ENCODE results near the gene ZNF385B.
"Not testable (repeated sequence)": the region's sequence is repeated elsewhere in the genome, so short reads cannot be mapped to it uniquely, and the experiment has no call there.

The ZNF385B gene

DNA sequence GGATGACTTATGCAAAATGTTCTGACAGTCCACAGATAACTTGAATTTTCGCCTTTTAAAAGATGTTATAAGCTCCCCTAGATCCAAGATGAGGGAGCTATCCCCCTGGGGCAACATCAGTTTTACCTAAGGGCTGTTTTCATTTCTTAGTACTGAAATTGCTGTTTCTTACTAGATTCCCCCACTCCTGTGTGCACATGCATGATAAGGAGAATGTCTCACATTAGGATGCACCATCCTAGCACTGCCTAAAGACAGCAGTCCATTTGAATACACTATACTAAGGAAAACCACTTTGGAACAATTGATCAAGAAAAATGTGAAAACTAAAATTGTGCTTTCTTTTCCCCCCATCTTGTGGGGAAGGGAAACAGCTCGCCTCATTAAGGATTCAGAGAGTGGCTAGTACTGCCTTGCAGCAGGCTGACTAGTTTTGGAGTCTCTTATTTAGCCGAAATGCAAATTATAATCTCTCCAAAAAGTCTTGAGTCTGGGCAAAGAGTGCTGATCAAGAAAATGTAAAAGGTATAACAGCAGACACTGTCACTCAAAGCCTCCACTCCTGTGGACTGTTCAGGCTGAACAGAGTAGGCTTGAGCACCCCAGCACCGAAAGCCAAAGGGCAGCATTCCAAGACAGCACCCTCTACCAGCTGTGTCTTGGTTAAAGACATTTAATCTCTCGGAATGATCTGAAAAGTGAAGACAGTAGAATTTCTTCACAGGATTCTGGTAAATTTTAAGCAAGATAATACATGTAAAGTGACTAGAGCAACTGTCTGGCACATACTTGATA is 65.0 kb downstream of the ZNF385B start:
- DNase-seq, result no peak

DNA sequence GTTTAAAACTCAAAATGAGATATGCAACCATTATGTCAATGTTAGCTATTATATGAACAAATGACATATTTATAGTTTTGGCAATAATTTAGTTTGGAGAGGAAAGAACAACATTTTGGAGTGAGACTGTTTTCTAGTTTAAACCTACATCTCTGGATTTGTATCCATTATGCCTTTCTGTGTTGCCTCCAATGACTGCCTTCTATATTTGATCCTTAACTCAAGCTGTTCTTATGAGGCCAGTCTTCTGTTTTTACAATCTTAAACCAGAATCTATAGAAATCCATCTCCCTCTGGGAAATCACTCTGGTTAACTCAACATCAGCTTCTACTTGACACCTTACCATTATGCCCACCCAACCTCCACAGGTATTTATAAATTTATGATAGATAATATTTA is 67.5 kb downstream of the ZNF385B start:
- no peak for DNase-seq

GRCh38 chr2:179793238-179793637 is 68.2 kb downstream of the ZNF385B start:
- DNase-seq, result no peak

DNA sequence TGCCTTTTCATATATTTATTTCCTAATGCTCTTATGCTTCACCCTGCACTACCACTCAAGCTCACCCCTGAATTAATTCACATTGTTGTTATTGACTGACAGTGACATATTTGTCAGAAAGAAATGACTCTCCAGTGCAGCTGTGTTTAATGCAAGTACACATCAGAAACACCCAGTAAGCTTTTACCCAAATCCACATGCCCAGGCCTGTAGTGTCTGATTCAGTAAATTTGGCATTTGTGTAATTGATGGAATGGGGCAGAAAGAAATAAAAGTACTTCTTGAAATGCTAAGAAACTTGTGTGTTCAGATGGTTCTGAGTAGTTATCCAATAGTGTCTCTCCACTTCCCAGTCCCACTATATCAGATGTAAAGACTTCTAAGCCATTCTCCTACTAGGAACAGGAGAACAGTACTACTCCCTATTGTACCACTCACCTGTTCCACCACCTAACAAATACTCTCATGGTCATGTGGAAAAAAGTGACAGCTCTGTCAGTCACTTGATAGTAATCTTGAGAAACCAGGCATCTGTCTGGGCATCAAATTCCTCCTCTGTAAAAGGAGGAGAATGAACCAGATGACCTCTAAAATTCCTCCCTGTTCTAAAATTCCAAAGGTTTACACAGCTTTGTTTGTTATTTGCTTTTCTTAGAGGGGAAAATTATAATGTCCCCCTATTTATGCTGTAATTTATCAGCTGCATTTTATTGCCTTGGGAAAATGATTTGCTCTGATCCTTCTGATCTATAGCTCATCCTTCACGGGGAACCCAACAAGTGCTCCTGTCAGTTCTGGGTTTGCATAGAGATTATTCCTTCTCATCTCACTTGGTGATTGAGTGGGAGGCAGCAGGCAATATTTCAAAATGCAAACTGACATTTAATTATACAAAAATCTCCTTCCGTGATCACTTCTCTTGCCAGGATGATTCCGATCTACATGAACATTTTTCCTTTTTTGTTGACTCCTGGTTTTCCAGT is 70.9 kb downstream of the ZNF385B start:
- no peak for DNase-seq

DNA sequence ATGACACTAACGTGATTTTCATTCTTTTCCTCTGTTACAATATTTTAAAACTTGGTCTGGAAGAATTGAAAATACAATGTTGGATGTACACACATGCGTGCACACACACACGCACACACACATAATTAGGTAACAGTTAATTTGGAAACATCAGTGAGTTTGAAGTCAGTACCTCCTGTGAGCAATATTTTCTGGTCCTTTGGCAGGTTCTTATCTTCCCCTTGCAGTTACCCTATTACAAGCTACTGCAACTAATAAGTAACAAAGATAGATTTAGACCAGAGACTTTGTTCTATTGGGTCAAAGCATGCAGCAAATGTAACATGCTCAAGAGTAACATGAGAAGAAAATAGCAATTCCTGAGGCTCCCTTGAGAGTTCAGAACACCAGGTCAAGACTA is 73.3 kb downstream of the ZNF385B start:
- DNase-seq, result no peak

- DNase-seq, result no peak
Observed at GRCh38 chr2:179787601-179788000, 73.8 kb downstream of the ZNF385B start.

GRCh38 chr2:179785902-179786301 is 75.5 kb downstream of the ZNF385B start:
- DNase-seq, result no peak

DNA sequence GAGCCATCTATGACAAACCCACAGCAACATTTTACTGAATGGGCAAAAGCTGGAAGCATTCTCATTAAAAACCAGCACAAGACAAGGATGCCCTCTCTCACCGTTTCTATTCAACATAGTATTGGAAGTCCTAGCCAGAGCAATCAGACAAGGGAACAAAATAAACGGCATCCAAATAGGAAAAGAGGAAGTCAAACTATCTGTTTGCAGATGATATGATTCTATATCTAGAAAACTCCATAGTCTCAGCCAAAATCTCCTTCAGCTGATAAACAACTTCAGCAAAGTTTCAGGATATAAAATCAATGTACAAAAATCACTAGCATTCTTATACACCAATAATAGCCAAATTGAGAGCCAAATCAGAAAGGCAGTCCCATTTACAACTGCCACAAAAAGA is 79.1 kb downstream of the ZNF385B start:
- not testable (repeated sequence) for DNase-seq

- no peak for DNase-seq
Observed at GRCh38 chr2:179773986-179774385, 87.4 kb downstream of the ZNF385B start.

GRCh38 chr2:179772346-179772745 is 89.1 kb downstream of the ZNF385B start:
- no peak for DNase-seq

- DNase-seq, result no peak
Observed at GRCh38 chr2:179771791-179772190, 89.6 kb downstream of the ZNF385B start.

GRCh38 chr2:179770029-179770428 is 91.4 kb downstream of the ZNF385B start:
- DNase-seq, result no peak

GRCh38 chr2:179769323-179769722 is 92.1 kb downstream of the ZNF385B start:
- DNase-seq, result no peak

DNA sequence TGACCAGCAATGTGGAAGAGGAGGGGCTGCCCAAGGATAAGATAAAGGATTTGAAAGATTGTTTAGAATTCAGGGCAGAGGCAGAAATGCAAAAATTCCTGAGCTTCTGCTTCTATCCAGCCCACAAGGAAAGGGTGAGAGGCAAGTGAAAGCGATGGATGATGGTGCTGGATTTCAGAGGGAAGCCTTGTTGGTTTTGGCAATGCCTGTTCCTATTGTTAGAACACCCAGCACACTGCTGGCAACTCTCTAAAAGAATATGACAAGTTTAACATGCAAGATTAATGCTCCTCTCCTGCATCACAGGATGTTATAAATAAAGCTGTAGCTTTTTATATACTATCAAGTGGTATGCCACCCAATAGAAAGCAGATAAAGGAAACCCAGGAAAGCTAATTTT is 92.6 kb downstream of the ZNF385B start:
- DNase-seq, result no peak

DNA sequence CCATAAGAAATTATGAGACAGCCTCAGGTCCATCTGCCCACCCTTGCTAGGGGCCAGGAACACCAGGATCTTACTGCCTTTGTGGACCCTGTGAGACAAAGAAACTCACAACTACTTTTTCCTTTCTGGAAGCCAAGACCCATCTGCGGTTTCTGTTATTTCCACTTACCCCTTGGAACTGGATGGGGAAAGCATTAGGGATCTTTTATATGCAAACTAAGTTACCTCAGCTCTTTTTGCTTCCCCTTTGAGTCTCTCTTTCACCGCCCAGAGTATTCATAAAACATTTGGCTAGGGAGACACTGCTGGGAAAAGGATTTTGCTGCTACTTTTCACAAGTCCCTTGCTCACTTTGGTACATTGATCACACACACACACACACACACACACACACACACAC is 95.7 kb downstream of the ZNF385B start:
- no peak for DNase-seq

DNA sequence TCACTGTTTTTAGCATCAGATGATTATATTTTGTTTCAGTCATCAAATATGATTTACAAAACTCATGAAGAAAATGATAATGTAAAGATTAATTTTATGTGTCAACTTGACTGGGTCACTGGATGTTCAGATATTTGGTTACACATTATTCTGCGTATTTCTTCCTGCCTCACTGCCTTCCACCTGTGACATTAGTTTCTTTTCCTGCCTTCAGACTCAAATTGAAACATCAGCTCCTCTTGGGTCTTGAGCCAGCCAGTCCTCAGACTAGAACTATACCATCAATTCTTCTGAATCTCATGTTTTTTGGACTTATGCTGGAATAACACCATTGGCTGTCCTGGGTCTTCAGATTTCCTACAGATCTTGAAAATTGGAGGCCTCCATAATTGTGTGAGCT is 96.7 kb downstream of the ZNF385B start:
- DNase-seq, result no peak

- DNase-seq, result no peak
Observed at GRCh38 chr2:179758636-179759035, 102.8 kb downstream of the ZNF385B start.

GRCh38 chr2:179751163-179751809 is 110.1 kb downstream of the ZNF385B start:
- no peak for DNase-seq

DNA sequence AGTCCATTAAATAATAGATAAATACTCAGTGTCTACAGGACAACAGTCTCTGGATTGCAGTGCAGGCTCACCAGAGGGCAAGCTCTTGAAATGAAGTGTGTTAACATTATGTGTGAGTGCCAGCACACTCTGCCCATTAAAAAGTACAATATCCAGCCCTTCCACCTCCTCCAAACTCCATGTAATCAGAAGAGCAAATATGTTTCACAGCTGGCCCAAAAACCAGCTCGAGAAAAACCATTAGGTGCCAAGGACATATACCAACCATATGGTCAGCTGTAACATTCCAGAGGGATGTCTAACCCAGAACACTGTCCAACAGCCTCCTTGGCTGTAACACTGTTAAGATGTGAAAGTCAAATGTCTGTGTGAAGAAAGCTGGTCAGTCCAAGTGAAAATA is 112.2 kb downstream of the ZNF385B start:
- DNase-seq, result no peak

DNA sequence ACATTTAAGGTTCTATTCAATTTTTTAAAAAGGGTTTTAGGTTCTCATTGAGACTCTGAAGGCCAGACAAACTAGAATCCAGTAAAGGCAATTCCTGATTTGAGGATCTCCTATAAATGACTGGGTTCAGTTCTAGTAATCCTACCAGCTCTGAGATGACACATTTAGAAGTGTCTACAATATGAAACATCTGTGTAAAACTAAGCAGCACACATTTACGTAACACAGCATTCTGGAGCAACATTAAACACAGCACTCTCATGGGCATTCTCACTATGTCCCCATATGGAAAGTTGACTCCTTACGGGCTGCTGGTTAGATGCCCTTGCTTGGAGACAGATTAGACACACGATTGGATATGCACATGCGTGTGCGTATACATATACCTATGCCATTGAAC is 114.4 kb downstream of the ZNF385B start:
- no peak for DNase-seq

DNA sequence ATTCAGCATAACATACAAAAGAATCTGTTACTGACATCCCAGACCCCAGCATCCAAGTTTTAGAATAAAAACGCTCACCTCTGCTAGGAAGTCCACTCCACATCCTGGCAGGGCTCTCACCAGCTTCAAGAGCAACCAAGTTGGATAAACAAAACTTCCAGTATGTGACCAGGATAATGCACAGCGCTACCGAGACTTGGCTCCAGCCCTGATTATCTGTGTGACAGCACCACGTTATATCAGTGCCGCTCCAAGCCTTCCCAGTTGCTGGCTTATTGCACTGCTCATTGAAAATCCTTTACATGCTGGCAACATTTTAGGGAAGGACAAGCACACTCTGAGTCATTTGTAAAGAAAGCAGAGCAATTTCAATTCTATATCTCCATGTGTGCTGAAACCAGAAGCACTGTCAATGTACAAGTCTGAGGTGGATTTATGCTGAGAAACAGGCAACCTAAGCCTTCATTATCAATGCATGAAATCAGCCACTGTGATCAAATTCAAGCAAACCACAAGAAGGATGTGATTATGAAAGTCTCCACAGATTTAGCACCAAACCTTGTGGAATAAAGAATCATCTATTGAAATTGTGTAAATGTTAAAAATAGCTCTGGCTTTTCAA is 115.7 kb downstream of the ZNF385B start:
- no peak for DNase-seq

DNA sequence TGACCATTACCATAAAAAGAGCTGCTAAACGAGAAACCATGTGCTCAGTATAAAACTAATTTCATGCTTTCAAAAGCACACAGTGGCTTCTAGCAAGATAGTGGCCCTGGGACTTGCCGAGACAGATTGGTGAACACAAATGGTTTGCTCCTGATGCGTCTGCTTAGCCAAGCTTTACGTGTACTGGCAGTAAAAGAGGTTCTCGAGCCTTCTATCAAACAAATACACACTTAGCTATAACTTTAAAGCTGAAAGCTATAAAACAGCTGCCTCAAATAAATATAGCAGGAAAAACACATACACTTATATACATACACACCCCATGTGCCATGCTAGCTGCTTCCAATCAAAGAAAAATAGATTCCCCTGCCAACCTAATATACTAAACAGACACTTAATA is 117.0 kb downstream of the ZNF385B start:
- no peak for DNase-seq

GRCh38 chr2:179741317-179741716 is 120.1 kb downstream of the ZNF385B start:
- DNase-seq, result no peak
